GM08714 (cell line): Measurements from ENCODE around the gene P3H2.
"Not testable (repeated sequence)": the region's sequence is repeated elsewhere in the genome, so short reads cannot be mapped to it uniquely, and the experiment has no call there.

Experiments used
- H3K4me3 ChIP-seq: fragments of 200-500 bp; sonication (Bioruptor generic); 2 replicates; pipeline ENCODE4 v1.5.1; 2014; ENCODE audit warnings: mild to moderate bottlenecking, low read length, inconsistent platforms
- ZNF274 ChIP-seq: IDR thresholded peaks from 2 replicates; pipeline ENCODE4 v1.6.1; 2012; ENCODE audit warnings: mild to moderate bottlenecking, low read depth, low read length

Gene P3H2

DNA sequence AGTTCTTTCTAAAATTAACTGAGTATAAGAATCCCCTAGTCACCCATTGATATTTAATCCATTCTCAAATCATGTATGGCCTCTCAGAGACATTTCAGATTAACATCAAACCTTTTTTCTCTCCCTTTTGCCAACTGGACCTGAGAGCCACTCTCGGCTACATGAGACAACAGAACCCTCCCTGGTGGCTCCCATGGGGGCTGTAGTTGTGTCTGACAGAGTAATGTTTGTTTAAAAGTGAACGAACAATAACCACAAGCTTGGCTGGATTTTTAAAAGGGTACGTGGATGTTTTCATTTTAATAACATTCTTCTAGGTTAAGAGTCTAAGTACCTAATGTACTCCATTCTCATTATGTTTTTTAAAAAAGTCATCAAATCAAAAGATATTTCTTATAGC, 37.1 kb downstream of the P3H2 start:
- TF ChIP-seq ZNF274 = no peak
- H3K4me3 ChIP-seq = no peak overlapping the region

DNA sequence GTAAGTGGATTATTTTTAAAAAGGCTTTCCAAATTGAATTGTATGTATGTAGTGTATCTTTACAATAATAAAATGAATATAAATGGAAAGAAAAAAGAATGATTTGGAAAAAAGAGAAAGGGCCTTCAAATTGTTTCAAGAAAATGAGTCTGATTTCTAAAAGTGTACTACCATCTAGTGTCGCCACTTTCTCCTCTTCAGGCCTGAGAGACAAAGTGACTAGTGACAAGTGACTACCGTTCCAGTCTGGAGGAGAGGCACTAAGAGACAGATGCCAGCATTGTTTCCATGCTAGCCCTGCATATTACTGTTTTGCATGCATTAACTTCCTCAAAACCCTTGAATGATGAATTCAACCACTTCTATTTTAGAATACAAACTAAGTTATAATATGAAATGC, 39.3 kb downstream of the P3H2 start:
- H3K4me3 ChIP-seq = no peak overlapping the region
- TF ChIP-seq ZNF274 = no peak

DNA sequence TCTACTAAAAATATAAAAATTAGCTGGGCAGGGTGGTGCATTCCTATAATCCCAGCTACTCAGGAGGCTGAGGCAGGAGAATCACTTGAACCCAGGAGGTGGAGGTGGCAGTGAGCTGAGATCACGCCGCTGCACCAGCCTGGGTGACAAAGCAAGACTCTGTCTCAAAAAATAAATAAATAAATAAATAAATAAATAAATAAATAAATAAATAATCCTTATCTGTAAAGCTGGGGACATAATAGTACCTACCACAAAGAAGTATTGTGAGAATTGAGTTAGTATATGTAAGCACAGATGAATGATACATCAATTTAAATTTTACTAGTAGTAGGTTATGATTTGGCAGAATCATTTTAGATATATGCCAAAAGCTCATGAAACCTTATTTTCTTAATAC, 41.5 kb downstream of the P3H2 start:
- not testable (repeated sequence) for H3K4me3 ChIP-seq

DNA sequence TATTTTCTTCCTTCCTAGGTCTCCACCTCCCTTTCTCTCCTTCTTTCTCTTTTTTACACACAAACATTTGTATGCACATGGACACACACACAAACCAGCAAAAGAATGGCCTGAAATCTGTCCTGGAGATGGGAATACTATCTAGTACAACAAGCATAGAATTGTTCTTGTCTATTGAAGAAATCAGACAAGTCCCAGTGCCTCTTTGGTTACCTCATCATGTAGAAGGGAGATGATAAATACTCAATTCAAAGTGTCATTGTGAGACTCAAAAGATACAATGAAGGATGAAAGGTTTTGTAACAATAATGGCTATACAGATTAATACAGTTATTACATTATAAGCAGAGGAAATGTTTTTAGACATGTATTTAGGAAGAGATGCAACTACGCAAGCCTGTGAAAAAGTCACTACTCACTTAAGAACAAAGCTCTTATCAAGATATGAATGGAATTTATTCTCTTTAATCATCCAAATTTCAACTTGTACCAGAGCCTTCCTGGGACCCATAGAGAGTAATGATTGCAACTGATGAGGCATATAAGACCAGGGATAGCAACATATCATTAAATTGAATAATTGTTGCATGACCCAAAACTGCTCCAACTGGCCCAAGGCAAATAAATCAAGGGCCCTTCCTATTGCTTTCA, 43.2 kb downstream of the P3H2 start:
- H3K4me3 ChIP-seq = no peak overlapping the region
- no peak for TF ChIP-seq ZNF274

DNA sequence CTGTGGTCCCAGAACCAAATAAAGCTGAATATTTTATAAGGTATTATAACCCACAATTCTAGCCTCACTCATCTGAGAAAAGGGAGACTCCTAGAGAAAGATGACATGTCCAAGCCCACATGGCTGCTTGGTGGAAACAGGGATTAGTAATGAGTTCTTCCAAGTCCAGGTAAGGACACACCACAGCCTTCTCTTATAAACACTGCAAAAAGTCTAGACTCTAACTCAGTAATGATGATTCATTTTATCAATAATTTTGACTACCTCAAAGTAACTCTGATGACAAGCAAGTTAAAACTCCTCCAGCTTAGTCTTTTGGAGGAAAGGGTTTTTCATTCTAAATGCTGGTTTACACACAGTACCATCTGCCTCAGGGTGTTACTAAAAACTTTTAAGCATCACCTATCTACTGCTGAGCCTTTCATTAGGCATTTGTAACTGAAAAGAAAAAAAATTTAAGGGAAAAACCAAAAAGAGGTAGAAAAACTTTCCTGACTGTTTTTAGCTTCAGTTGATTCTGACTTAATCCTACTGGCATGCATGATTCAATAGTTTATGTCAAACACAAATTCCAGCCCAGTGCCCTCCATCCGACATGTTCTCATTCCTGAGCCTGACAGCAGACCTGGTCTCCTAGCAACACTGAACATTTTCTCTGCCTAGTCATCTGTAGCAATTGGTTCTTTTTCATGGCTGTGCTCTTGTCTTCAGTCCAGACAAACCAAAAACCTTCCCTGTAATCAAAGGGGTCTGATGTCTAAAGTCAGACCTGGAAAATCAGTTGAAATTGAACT, 43.9 kb downstream of the P3H2 start:
- H3K4me3 ChIP-seq = no peak overlapping the region
- no peak for TF ChIP-seq ZNF274

DNA sequence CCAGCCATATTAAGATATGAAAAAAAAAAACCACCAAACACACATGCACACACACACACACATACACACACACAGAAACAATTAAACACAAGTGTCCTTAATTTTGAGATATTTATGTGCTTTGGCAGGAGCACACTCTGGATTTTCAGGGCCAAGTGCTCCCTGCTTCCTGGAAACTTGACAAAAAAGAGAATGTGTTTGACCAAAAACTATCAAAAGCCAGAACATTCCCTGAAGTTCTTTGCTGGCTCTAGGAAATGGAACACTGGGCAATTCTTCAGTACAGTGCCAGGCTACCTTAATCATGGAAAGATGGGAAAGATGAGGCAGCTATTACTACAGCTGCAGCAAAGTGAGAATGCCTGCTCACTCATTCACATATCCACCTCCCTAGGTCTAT, 44.6 kb downstream of the P3H2 start:
- no peak overlapping the region for H3K4me3 ChIP-seq
- no peak for TF ChIP-seq ZNF274

DNA sequence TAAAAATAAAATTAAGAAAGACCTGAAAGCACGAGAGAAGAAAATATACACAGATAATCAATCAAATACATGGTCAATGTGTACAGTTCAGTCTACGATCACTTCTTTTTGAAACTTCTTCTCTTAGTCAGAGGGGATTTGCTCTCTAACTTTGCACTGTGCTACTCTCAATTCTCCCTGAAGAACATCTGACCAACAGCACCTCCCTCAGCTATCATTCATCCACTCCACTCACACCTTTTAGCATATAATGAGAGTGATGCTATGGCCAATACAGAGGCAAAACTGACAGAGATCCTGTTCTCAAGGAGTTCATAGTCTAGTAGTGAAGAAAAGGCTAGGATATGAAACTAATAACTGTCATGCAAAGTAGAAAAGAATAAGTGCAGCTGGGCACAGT, 45.9 kb downstream of the P3H2 start:
- no peak for TF ChIP-seq ZNF274
- H3K4me3 ChIP-seq = no peak overlapping the region

DNA sequence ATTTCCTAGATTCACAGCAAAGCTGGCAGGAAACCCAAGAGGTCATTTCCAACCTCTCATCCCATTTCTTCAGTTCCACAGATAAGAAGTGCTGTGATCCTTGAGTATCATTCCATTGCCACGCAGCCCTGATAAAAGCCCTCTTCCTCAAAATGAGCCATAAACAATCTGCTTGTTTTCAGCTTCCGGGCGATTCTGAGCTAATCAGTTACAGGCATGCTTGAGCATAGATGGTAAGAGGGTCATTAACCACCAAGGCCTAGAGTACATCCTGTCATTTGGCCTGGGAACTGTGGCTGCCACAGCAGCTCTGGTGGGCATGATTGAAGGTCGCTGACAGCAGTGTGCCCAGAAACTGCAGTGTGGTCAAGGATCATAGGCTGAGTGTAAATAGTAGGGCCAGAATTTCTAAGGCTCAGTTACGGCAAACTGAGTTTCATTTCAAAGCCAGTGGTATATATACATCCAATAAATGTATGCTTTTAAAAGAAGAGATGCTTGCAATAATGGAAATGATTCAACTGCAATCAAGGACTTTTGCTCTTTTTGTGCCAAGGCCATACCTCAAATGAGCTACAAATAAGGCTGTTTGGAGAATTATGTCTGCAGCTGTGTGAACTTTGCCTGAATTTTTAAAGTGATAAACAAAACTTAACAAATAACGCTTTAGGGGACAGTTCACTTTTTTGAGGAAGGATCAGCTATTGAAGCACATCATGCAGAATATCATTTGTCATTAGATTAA, 47.3 kb downstream of the P3H2 start:
- no peak overlapping the region for H3K4me3 ChIP-seq
- TF ChIP-seq ZNF274 = no peak

DNA sequence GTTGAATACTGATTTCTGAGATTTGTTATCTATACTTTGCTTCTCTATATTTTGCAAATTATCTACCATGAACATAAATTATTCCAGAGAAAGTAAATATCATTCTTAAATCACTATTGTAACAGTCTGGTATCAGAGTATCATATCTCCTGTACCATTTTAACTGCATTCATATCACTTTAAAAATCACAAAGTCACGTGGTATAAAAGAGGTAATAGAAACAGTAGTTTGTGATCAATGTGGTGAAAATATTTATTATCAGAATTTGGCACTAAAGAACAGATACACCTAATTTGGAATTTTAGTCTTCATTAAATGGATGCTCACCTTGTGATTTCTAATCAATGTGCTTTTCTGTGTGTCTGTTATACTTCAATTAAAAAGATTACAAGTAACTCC, 47.8 kb downstream of the P3H2 start:
- no peak for TF ChIP-seq ZNF274
- H3K4me3 ChIP-seq = no peak overlapping the region

DNA sequence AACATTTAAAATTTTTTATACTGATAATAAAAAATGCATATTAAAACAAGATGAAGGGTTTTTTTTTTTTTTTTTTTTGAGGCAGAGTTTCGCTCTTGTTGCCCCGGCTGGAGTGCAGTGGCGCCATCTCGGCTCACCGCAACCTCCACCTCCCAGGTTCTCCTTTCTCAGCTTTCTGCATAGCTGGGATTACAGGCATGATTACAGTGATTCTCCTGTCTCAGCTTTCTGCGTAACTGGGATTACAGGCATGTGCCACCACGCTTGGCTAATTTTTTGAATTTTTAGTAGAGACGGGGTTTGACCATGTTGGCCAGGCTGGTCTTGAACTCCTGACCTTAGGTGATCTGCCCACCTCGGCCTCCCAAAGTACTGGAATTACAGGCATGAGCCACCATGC, 48.8 kb downstream of the P3H2 start:
- H3K4me3 ChIP-seq = not testable (repeated sequence)

DNA sequence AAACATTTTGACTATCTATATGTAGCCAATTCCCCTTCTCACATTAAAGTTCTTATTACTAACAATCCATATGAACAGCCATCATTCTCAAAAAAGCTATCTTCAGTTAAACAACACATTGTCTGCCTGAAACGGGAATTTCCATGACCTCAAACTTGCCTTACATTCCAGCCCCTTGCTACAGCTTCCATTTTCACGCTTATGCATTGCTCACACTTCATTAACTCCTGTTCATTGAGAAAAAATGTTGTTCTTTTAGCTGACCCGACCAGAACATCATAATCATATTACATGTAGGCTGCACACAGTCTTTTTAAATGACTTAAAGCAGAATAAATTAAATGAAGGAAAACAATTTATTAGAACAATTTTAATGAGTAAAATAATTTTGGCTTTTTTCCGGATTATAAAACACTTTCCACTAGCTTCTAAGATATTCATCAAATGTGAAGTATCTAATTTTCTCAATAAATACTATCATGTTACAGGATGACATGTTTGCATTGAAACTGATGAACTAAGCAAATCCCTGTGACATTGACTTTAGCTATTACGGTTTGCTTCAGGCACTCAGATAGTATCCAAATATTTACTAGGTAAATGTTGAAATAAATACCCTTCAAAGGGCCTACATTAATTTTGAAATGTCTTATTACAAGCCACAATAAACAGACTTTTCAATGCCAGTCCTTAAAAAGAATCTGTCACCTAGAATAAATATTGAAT, 49.9 kb downstream of the P3H2 start:
- TF ChIP-seq ZNF274 = no peak
- no peak overlapping the region for H3K4me3 ChIP-seq

DNA sequence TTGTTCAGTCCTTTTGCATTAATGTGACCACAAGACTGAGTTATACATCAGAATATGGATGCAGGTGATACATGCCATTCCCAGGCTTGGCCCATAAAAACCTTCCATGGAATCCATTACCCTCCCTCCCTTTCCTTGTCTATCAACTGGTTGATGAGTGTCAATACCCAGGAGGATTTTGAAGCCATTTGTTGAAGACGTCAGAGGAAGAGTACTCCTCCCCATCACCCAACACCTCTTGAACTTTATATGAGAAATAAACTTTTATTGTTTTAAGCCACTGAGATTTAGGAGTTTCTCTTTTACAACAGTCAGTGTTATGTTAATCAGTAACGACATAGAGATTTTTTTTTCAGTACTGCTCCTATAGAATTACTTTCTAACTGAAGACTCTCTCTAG, 55.5 kb downstream of the P3H2 start:
- no peak for TF ChIP-seq ZNF274
- no peak overlapping the region for H3K4me3 ChIP-seq

DNA sequence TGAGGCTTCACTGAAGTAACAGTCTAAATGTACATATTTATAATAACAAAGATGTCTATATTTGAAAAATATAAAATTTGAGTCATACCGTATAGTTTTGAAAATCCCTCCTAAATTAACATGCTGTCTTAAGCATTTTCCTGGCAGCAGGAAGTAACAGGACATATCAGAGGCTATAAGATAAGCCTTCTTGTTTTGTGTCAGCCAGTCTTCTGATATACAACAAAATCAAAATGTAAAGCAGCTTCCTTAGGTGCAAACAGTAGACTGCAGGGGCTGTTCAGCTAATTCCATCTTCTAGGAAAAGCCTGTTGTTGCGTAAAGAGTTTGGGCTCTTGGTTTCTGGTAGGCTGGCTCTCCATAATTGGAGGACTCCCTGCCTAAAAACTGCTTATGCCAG, 56.0 kb downstream of the P3H2 start:
- no peak overlapping the region for H3K4me3 ChIP-seq
- no peak for TF ChIP-seq ZNF274

DNA sequence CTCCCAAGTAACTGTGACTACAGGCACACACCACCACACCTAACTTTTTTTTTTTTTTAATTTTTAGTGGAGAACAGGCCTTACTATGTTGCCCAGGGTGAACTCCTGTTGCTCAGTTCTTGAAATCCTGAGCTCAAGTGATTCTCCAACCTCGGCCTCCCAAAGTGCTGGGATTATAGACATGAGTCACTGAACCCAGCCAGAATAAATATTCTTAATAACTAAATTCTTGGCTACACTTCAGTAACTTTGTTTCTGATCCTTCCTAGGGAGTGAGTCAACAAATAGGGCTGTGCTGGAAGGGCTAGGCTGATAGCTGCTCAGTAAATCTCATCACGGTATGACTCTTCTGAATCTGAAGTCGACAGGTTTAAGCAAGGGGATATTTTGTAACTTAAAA, 56.6 kb downstream of the P3H2 start:
- TF ChIP-seq ZNF274 = no peak

DNA sequence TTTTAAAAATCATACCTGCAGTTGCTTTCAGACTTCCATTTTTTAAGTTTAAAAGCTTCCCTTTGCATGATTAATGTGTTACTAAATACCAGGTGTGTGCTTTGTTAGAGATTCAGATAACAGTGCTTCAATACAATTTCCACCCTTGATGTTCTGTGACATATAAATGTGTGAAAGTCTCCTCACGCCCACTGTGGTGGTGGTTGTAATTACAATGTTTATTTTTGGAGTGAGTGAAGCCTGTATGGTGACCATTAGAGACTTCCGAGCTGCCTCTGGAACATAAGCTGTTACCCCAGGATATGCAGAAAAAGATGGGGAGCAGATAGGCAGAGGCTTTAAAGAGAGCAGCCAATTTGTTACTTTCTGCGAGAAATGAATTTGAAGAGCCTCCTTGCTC, 57.2 kb downstream of the P3H2 start:
- no peak overlapping the region for H3K4me3 ChIP-seq
- TF ChIP-seq ZNF274 = no peak

More for the DNA sequence above, 56.6 kb downstream of the P3H2 start:
- no peak overlapping the region for H3K4me3 ChIP-seq
